ENCODE results near the gene SERPIND1. TPM values are rescaled to one million over a fixed set of nuclear protein-coding genes. Genes with fewer than 3 reads are reported as not detected.
"Not testable (repeated sequence)": the region's sequence is repeated elsewhere in the genome, so short reads cannot be mapped to it uniquely, and the experiment has no call there.

Gene SERPIND1
- total RNA-seq, 2 donors from 2014 or later: not detected

DNA sequence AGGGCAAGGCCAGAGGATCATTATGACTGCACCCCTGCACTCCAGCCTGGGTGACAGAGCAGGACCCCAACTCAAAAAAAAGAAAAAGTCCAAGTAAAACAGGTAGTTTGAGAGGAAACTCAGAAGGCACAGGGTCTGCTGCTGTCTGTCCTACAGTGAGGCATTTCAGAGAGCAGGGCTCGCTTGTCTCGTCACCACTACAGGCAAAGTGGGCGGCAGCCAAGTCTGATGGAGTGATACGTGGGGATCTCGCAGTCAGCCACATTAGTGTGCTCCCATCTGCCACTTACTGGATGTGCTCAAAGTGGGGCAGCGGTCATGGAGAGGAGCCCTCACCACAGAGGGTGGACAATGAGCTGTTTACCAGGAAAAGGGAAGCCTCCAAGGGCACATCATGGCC is 42.6 kb downstream of the SERPIND1 start:
- H3K27me3 ChIP-seq: no peaks in the 10 kb centered on the region
- peaks cover 0 to 22% of the 10 kb centered on the region in 2 donors for H3K36me3 ChIP-seq (replicated peaks in 1 of 2; ENCODE audit: insufficient read depth in 1 of 2, low read depth in 2 of 2)
- H3K4me1 ChIP-seq: no peaks in the 10 kb centered on the region
- intact Hi-C loops (cut with DNase I): no loop called here
- no peak overlapping the region for H3K4me3 ChIP-seq
- ATAC-seq (no peak), DNase-seq (no peak)
- no peaks in the 10 kb centered on the region for H3K9me3 ChIP-seq
- WGBS, 2 donors: 95 to 98% methylated on average over 6 of the region's 6 CpGs
- TF ChIP-seq POLR2A (IDR thresholded peaks at IDR 0.05): no peak
- TF ChIP-seq, protein P1, sequence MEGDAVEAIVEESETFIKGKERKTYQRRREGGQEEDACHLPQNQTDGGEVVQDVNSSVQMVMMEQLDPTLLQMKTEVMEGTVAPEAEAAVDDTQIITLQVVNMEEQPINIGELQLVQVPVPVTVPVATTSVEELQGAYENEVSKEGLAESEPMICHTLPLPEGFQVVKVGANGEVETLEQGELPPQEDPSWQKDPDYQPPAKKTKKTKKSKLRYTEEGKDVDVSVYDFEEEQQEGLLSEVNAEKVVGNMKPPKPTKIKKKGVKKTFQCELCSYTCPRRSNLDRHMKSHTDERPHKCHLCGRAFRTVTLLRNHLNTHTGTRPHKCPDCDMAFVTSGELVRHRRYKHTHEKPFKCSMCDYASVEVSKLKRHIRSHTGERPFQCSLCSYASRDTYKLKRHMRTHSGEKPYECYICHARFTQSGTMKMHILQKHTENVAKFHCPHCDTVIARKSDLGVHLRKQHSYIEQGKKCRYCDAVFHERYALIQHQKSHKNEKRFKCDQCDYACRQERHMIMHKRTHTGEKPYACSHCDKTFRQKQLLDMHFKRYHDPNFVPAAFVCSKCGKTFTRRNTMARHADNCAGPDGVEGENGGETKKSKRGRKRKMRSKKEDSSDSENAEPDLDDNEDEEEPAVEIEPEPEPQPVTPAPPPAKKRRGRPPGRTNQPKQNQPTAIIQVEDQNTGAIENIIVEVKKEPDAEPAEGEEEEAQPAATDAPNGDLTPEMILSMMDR (IDR thresholded peaks at IDR 0.05): no peak
- H3K27ac ChIP-seq: no peak overlapping the region

DNA sequence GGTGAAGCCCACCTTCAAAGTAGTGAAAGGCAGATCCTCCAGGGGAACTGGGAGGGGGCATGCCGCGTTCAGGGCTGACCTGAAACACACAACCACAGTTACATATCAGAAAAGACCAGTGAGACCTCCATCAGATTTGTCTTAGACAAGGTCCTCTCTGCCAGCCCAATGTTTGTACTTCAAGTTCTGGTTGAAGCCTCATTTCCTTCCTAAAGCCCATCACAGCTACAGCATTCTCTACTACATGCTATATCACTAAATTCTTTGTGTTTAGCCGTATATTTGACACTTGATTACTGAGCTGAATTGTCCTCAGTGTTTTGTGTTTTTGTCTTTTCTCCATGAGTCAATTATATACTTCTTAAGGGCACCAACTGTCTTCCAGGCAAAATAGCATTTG is 44.6 kb downstream of the SERPIND1 start:
- H3K27ac ChIP-seq: no peak overlapping the region
- intact Hi-C loops (cut with DNase I): no loop called here
- DNase-seq (no peak), ATAC-seq (no peak)
- H3K4me3 ChIP-seq: no peak overlapping the region
- 80 to 85% methylated on average over 3 of the region's 3 CpGs for WGBS, 2 donors
- H3K4me1 ChIP-seq: no peaks in the 10 kb centered on the region
- H3K9me3 ChIP-seq: no peaks in the 10 kb centered on the region
- H3K36me3 ChIP-seq (replicated peaks in 1 of 2; ENCODE audit: insufficient read depth in 1 of 2, low read depth in 2 of 2): peaks cover 0 to 20% of the 10 kb centered on the region in 2 donors
- H3K27me3 ChIP-seq: no peaks in the 10 kb centered on the region
- TF ChIP-seq, protein P1 (IDR thresholded peaks at IDR 0.05): no peak
- no peak for TF ChIP-seq POLR2A (IDR thresholded peaks at IDR 0.05)

DNA sequence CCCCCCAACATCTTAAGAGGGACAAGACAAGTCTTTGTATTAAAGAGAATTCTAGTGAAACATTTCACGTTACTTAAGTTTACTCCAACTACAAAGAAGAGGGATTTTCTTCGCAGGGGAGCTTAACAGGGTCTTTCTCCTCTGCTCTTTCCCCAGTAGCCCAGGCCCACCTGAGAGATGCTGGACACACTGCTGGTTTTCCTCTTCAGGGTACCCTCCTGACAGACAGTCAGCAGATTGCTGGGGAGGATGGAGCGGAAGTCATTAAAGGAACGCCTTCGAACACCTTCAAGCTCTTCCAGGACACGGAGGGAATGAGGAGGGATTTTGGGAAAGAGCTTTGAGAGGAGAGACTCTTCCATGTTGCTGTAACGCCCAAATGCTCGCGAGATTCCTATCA is 45.6 kb downstream of the SERPIND1 start:
- TF ChIP-seq, protein P1 (IDR thresholded peaks at IDR 0.05): no peak
- no peak for TF ChIP-seq POLR2A (IDR thresholded peaks at IDR 0.05)
- 89 to 97% methylated on average over 9 of the region's 9 CpGs for WGBS, 2 donors
- H3K4me1 ChIP-seq: no peaks in the 10 kb centered on the region

DNA sequence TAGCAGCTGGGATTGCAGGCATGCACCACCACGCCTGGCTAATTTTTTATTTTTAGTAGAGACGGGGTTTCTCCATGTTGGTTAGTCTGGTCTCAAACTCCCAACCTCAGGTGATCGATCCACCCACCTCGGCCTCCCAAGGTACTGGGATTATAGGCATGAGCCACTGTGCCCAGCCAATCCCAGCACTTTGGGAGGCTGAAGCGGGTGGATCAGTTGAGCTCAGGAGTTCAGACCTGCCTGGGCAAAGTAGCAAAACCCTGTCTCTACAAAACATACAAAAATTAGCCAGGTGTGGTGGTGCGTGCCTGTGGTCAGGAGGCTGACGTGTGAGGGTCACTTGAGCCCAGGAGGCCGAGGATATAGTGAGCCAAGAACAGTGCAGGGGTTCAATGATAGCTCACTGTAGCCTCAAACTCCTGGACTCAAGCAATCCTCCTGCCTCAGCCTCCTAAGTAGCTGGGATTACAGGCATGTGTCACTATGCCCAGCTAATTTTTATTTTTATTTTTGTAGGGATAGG is 47.9 kb downstream of the SERPIND1 start:
- DNase-seq; H3K4me3 ChIP-seq; H3K4me1 ChIP-seq; H3K9me3 ChIP-seq; H3K27ac ChIP-seq; intact Hi-C loops (cut with DNase I); H3K27me3 ChIP-seq; ATAC-seq: not testable (repeated sequence)
- WGBS, 2 donors: 94 to 97% methylated on average over 7 to 8 of the region's 8 CpGs
- H3K36me3 ChIP-seq (replicated peaks in 1 of 2; ENCODE audit: insufficient read depth in 1 of 2, low read depth in 2 of 2): peaks cover 0 to 15% of the 10 kb centered on the region in 2 donors

More for the DNA sequence above, 45.6 kb downstream of the SERPIND1 start:
- Histone ChIP-seq H3K9me3 (no peaks in the 10 kb centered on the region), H3K27me3 (no peaks in the 10 kb centered on the region), H3K36me3 (replicated peaks in 1 of 2; ENCODE audit: insufficient read depth in 1 of 2, low read depth in 2 of 2) (peaks cover 0 to 17% of the 10 kb centered on the region in 2 donors), H3K4me3 (no peak overlapping the region), H3K27ac (no peak overlapping the region)
- DNase-seq (no peak), ATAC-seq (no peak)
- intact Hi-C loops (cut with DNase I): no loop called here

DNA sequence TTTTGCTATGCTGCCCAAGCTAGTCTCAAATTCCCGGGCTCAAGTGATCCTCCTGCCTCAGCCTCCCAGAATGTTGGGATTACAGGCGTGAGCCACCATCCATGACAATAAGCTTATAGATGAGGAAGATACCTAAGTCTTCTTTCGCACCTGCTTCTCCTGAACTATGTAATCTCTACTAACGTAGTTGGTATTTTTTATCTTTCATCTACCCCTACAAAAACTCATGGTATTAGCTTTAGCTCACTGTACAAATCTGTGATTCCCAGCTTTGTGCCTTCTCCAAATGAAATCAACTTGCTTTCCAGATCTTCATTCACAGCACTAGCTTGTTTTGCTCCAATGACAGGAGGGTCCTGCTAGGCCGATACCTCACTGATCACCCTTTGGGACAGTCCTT is 48.3 kb downstream of the SERPIND1 start:
- H3K4me1 ChIP-seq: no peaks in the 10 kb centered on the region
- no peaks in the 10 kb centered on the region for H3K27me3 ChIP-seq
- no peak overlapping the region for H3K27ac ChIP-seq
- H3K4me3 ChIP-seq: no peak overlapping the region
- DNase-seq (no peak), ATAC-seq (no peak)
- WGBS, 2 donors: 94 to 96% methylated on average over 5 of the region's 5 CpGs
- TF ChIP-seq, protein P1 (IDR thresholded peaks at IDR 0.05): no peak
- no peak for TF ChIP-seq POLR2A (IDR thresholded peaks at IDR 0.05)
- peaks cover 0 to 12% of the 10 kb centered on the region in 2 donors for H3K36me3 ChIP-seq (replicated peaks in 1 of 2; ENCODE audit: insufficient read depth in 1 of 2, low read depth in 2 of 2)
- H3K9me3 ChIP-seq: no peaks in the 10 kb centered on the region
- intact Hi-C loops (cut with DNase I): no loop called here
